ENCODE measurements around the gene EBF3.

Gene EBF3

GRCh38 chr10:129837909-129838582 is 126.0 kb downstream of the EBF3 start:
- no peak for DNase-seq (ENCODE audit: low read depth in 3 of 3)

- no peak for DNase-seq (ENCODE audit: low read depth in 3 of 3)
Measured at GRCh38 chr10:129836253-129836652, 127.8 kb downstream of the EBF3 start.

GRCh38 chr10:129833994-129834739 is 129.9 kb downstream of the EBF3 start:
- DNase-seq (ENCODE audit: low read depth in 3 of 3): no peak

- no peak for DNase-seq (ENCODE audit: low read depth in 3 of 3)
Measured at GRCh38 chr10:129833468-129833950, 130.6 kb downstream of the EBF3 start.

GRCh38 chr10:129832573-129833467 is 131.3 kb downstream of the EBF3 start:
- no peak for DNase-seq (ENCODE audit: low read depth in 3 of 3)

- no peak for DNase-seq (ENCODE audit: low read depth in 3 of 3)
Measured at GRCh38 chr10:129831150-129831549, 132.9 kb downstream of the EBF3 start.

- no peak for DNase-seq (ENCODE audit: low read depth in 3 of 3)
Measured at GRCh38 chr10:129825826-129826225, 138.2 kb downstream of the EBF3 start.

GRCh38 chr10:129825221-129825620 is 138.9 kb downstream of the EBF3 start:
- no peak for DNase-seq (ENCODE audit: low read depth in 3 of 3)

- no peak for DNase-seq (ENCODE audit: low read depth in 3 of 3)
Measured at GRCh38 chr10:129820451-129820850, 143.6 kb downstream of the EBF3 start.

GRCh38 chr10:129816656-129817045 is 147.4 kb downstream of the EBF3 start:
- no peak for DNase-seq (ENCODE audit: low read depth in 3 of 3)

GRCh38 chr10:129815898-129816655 is 148.0 kb downstream of the EBF3 start:
- no peak for DNase-seq (ENCODE audit: low read depth in 3 of 3)

GRCh38 chr10:129814681-129815646 is 149.1 kb downstream of the EBF3 start:
- no peak for DNase-seq (ENCODE audit: low read depth in 3 of 3)

GRCh38 chr10:129812398-129812797 is 151.7 kb downstream of the EBF3 start:
- DNase-seq (ENCODE audit: low read depth in 3 of 3): no peak

GRCh38 chr10:129811208-129811607 is 152.9 kb downstream of the EBF3 start:
- DNase-seq (ENCODE audit: low read depth in 3 of 3): no peak

- DNase-seq (ENCODE audit: low read depth in 3 of 3): no peak
Measured at GRCh38 chr10:129809841-129810240, 154.2 kb downstream of the EBF3 start.

- no peak for DNase-seq (ENCODE audit: low read depth in 3 of 3)
Measured at GRCh38 chr10:129809431-129809830, 154.6 kb downstream of the EBF3 start.

- no peak for DNase-seq (ENCODE audit: low read depth in 3 of 3)
Measured at GRCh38 chr10:129808092-129808983, 155.7 kb downstream of the EBF3 start.

GRCh38 chr10:129807211-129807610 is 156.9 kb downstream of the EBF3 start:
- DNase-seq (ENCODE audit: low read depth in 3 of 3): no peak

- DNase-seq (ENCODE audit: low read depth in 3 of 3): no peak
Measured at GRCh38 chr10:129800796-129801340, 163.2 kb downstream of the EBF3 start.
